Liver (tissue), 9 donors: ENCODE data around the gene ERC1. TPM values are rescaled to one million over a fixed set of nuclear protein-coding genes. Genes with fewer than 3 reads are reported as not detected.

Experiments used
- DNase-seq: peaks from one replicate; pipeline ENCODE4 v3.0.0-alpha.2; 2017; ENCODE audit warnings: low spot score
- H3K27ac ChIP-seq, 2 donors: one replicate each; pipeline ENCODE4 v1.7.0; 2013; ENCODE audit warnings: inconsistent platforms in 2 of 2, low read length in 2 of 2, control low read depth in 1 of 2, low read depth in 1 of 2, mild to moderate bottlenecking in 1 of 2
- H3K27me3 ChIP-seq, 4 donors: one replicate each; pipeline versions ENCODE4 v1.6.1 to v1.7.0; 2013; ENCODE audit warnings: low read length in 3 of 4, inconsistent platforms in 1 of 4, mild to moderate bottlenecking in 1 of 4, moderate library complexity in 1 of 4; ENCODE audit not compliant: control insufficient read depth in 4 of 4, insufficient read depth in 4 of 4
- H3K36me3 ChIP-seq, 4 donors: one replicate each; pipeline versions ENCODE4 v1.6.1 to v1.7.0; 2013; ENCODE audit warnings: low read length in 3 of 4, mild to moderate bottlenecking in 3 of 4, low read depth in 1 of 4, moderate library complexity in 1 of 4; ENCODE audit not compliant: control insufficient read depth in 4 of 4, insufficient read depth in 3 of 4
- H3K4me1 ChIP-seq, 4 donors: one replicate each; pipeline versions ENCODE4 v1.6.1 to v1.7.0; 2013; ENCODE audit warnings: low read length in 3 of 4, mild to moderate bottlenecking in 3 of 4, moderate library complexity in 1 of 4; ENCODE audit not compliant: control insufficient read depth in 4 of 4, insufficient read depth in 4 of 4
- H3K4me3 ChIP-seq, 3 donors: one replicate each; pipeline versions ENCODE4 v1.6.1 to v1.7.0; 2013; ENCODE audit warnings: low read length in 3 of 3, control low read depth in 1 of 3, low read depth in 1 of 3, mild to moderate bottlenecking in 1 of 3
- H3K9ac ChIP-seq, 2 donors: one replicate each; pipeline ENCODE4 v1.7.0; 2013; ENCODE audit warnings: low read length in 2 of 2, mild to moderate bottlenecking in 2 of 2, moderate library complexity in 2 of 2, control low read depth in 1 of 2, low read depth in 1 of 2
- H3K9me3 ChIP-seq, 4 donors: one replicate each; pipeline versions ENCODE4 v1.6.1 to v1.7.0; 2013; ENCODE audit warnings: low read length in 3 of 4; ENCODE audit not compliant: control insufficient read depth in 4 of 4
- CTCF ChIP-seq: fragments of 150-350 bp; IDR thresholded peaks from 2 replicates; pipeline ENCODE4 v1.5.1; 2017; ENCODE audit warnings: improper control_type of control experiment, low read depth, low read length; ENCODE audit not compliant: missing input control
- EGR1 ChIP-seq, 2 donors: IDR thresholded peaks; 2 replicates each; pipeline ENCODE4 v1.6.1; 2016 to 2018; ENCODE audit warnings: antibody characterized with exemption in 2 of 2, low read depth in 2 of 2
- FOXA2 ChIP-seq: IDR thresholded peaks from 2 replicates; pipeline ENCODE4 v1.6.1; 2016; ENCODE audit warnings: antibody characterized with exemption
- GABPA ChIP-seq, 2 donors: IDR thresholded peaks in 1 of 2; conservative IDR thresholded peaks in 1 of 2; 2 replicates each; pipeline ENCODE4 v1.6.1; 2016; ENCODE audit warnings: antibody characterized with exemption in 2 of 2, mild to moderate bottlenecking in 1 of 2, moderate library complexity in 1 of 2
- HNF4A ChIP-seq, 2 donors: conservative IDR thresholded peaks; 2 replicates each; pipeline ENCODE4 v1.6.1; 2016; ENCODE audit warnings: antibody characterized with exemption in 2 of 2, mild to moderate bottlenecking in 2 of 2
- HNF4G ChIP-seq: IDR thresholded peaks from 2 replicates; pipeline ENCODE4 v1.6.1; 2016; ENCODE audit warnings: antibody characterized with exemption
- JUND ChIP-seq, 2 donors: IDR thresholded peaks; 2 replicates each; pipeline ENCODE4 v1.6.1; 2016; ENCODE audit warnings: antibody characterized with exemption in 2 of 2
- MAX ChIP-seq: IDR thresholded peaks from 2 replicates; pipeline ENCODE4 v1.6.1; 2016; ENCODE audit warnings: antibody characterized with exemption
- NR2F2 ChIP-seq: IDR thresholded peaks from 2 replicates; pipeline ENCODE4 v1.6.1; 2016; ENCODE audit warnings: antibody characterized with exemption
- RAD21 ChIP-seq, 2 donors: IDR thresholded peaks; 2 replicates each; pipeline ENCODE4 v1.6.1; 2016; ENCODE audit warnings: antibody characterized with exemption in 2 of 2, mild to moderate bottlenecking in 2 of 2
- RXRA ChIP-seq, 2 donors: IDR thresholded peaks; 2 replicates each; pipeline ENCODE4 v1.6.1; 2017 to 2018; ENCODE audit warnings: antibody characterized with exemption in 2 of 2, mild to moderate bottlenecking in 1 of 2
- SP1 ChIP-seq: IDR thresholded peaks from 2 replicates; pipeline ENCODE4 v1.6.1; 2018; ENCODE audit warnings: antibody characterized with exemption, mild to moderate bottlenecking
- TAF1 ChIP-seq: conservative IDR thresholded peaks from 2 replicates; pipeline ENCODE4 v1.6.1; 2016; ENCODE audit warnings: antibody characterized with exemption, mild to moderate bottlenecking
- YY1 ChIP-seq: IDR thresholded peaks from 2 replicates; pipeline ENCODE4 v1.6.1; 2016; ENCODE audit warnings: antibody characterized with exemption, mild to moderate bottlenecking
- ZBTB33 ChIP-seq: IDR thresholded peaks from 2 replicates; pipeline ENCODE4 v1.6.1; 2016; ENCODE audit warnings: antibody characterized with exemption
- WGBS: extraction: QIAGEN DNeasy Blood & Tissue Kit; methylation state at CpG from one replicate; pipeline ENCODE4 v1.1.7; 2013; 5-methylcytosine and 5-hydroxymethylcytosine counted together
- polyA plus RNA-seq, 2 donors: library from polyadenylated mRNA; stranded (reverse) in 1 of 2; unstranded in 1 of 2; fragments of 200-250 nt in 1 of 2; fragments of >200 nt in 1 of 2; fragmentation: Nextera tagmentation in 1 of 2; extraction: Ambion mirVana in 1 of 2; gene quantifications; one replicate each; pipeline versions ENCODE4 v1.2.1 to v1.2.3, GENCODE V29; 2013 to 2015
- total RNA-seq, 2 donors: library from RNA; depleted of rRNA; stranded (reverse); fragments of >200 nt; gene quantifications; one replicate each; pipeline ENCODE4 v1.2.3, GENCODE V29; 2014
- TF ChIP-seq, protein P1 (sequence below): IDR thresholded peaks from 2 replicates; pipeline ENCODE4 v1.6.1; 2016; ENCODE audit warnings: antibody characterized with exemption, mild to moderate bottlenecking
- donor health status: healthy.
- donor health status: healthy.
- donor health status: healthy.
- donor health status: healthy.
- donor health status: healthy.

ERC1 gene
- total and polyA plus RNA-seq, 4 donors, result 6.2 to 50.2 (median 10.3) TPM

DNA sequence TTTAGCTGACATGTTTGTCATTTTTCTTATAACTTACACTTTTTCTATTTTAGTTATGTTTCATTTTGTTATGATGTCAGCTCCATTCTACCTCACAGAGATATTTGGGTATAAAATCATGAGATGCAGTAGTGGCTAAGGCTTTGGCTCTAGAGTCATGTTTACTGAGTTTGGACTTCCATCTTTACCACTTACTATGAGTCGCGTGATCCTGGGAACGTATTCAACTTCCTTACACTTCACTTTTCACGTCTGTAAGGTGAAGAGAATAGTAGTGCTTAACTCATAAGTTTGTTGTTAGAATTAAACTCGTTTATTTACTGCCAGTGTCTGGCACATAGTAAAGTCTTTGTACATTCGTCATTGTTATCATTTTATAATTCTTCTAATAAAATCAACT lies 126.3 kb downstream of the ERC1 start:
- Histone ChIP-seq H3K4me1 (no peaks in the 10 kb centered on the region), H3K27me3 (no peaks in the 10 kb centered on the region), H3K27ac (no peak overlapping the region), H3K36me3 (peaks cover 0 to 3% (median 0%) of the 10 kb centered on the region in 4 donors), H3K9ac (no peak overlapping the region), H3K9me3 (no peaks in the 10 kb centered on the region), H3K4me3 (no peak overlapping the region)
- WGBS, result 78% methylated on average over 6 of the region's 6 CpGs
- no peak for DNase-seq
- TF ChIP-seq MAX (no peak), JUND (IDR thresholded peaks at IDR 0.05) (no peak), GABPA (IDR thresholded peaks at IDR 0.05 in 1 of 2, conservative IDR thresholded peaks at IDR 0.05 in 1 of 2) (no peak), TAF1 (no peak), YY1 (no peak), NR2F2 (no peak), HNF4A (conservative IDR thresholded peaks at IDR 0.05) (no peak)

- no peaks in the 10 kb centered on the region for H3K4me1 ChIP-seq
- H3K27ac ChIP-seq, result no peak overlapping the region
- no peaks in the 10 kb centered on the region for H3K9me3 ChIP-seq
- no peak overlapping the region for H3K4me3 ChIP-seq
- TF ChIP-seq EGR1 (IDR thresholded peaks at IDR 0.05; ENCODE audit: low read depth in 2 of 2), result no peak
- TF ChIP-seq RAD21 (IDR thresholded peaks at IDR 0.05), result peak; percentile 98 to 99
- TF ChIP-seq CTCF, result peak; percentile 94
- TF ChIP-seq SP1, result no peak
- TF ChIP-seq FOXA2, result no peak
- no peak for TF ChIP-seq HNF4G
- peaks cover 0 to 2% (median 0%) of the 10 kb centered on the region in 4 donors for H3K36me3 ChIP-seq
- no peaks in the 10 kb centered on the region for H3K27me3 ChIP-seq
- no peak overlapping the region for H3K9ac ChIP-seq
- peak; percentile 73 for DNase-seq
- 24% methylated on average over 5 of the region's 5 CpGs for WGBS
These were observed 127.0 kb downstream of the ERC1 start for GRCh38 chr12:1117970-1118563.

- H3K4me3 ChIP-seq, result no peak overlapping the region
- DNase-seq, result no peak
- H3K27ac ChIP-seq, result no peak overlapping the region
- no peaks in the 10 kb centered on the region for H3K9me3 ChIP-seq
- TF ChIP-seq EGR1 (IDR thresholded peaks at IDR 0.05; ENCODE audit: low read depth in 2 of 2), result no peak
- TF ChIP-seq GABPA (IDR thresholded peaks at IDR 0.05 in 1 of 2, conservative IDR thresholded peaks at IDR 0.05 in 1 of 2), result no peak
- TF ChIP-seq, protein P1, sequence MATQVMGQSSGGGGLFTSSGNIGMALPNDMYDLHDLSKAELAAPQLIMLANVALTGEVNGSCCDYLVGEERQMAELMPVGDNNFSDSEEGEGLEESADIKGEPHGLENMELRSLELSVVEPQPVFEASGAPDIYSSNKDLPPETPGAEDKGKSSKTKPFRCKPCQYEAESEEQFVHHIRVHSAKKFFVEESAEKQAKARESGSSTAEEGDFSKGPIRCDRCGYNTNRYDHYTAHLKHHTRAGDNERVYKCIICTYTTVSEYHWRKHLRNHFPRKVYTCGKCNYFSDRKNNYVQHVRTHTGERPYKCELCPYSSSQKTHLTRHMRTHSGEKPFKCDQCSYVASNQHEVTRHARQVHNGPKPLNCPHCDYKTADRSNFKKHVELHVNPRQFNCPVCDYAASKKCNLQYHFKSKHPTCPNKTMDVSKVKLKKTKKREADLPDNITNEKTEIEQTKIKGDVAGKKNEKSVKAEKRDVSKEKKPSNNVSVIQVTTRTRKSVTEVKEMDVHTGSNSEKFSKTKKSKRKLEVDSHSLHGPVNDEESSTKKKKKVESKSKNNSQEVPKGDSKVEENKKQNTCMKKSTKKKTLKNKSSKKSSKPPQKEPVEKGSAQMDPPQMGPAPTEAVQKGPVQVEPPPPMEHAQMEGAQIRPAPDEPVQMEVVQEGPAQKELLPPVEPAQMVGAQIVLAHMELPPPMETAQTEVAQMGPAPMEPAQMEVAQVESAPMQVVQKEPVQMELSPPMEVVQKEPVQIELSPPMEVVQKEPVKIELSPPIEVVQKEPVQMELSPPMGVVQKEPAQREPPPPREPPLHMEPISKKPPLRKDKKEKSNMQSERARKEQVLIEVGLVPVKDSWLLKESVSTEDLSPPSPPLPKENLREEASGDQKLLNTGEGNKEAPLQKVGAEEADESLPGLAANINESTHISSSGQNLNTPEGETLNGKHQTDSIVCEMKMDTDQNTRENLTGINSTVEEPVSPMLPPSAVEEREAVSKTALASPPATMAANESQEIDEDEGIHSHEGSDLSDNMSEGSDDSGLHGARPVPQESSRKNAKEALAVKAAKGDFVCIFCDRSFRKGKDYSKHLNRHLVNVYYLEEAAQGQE, result no peak
- TF ChIP-seq JUND (IDR thresholded peaks at IDR 0.05), result no peak
- TF ChIP-seq HNF4G, result no peak
- no peak for TF ChIP-seq RXRA (IDR thresholded peaks at IDR 0.05)
- TF ChIP-seq ZBTB33, result no peak
- TF ChIP-seq CTCF, result no peak
- no peaks in the 10 kb centered on the region for H3K27me3 ChIP-seq
- no peak overlapping the region for H3K9ac ChIP-seq
- H3K36me3 ChIP-seq, result no peaks in the 10 kb centered on the region
- 74% methylated on average over 3 of the region's 3 CpGs for WGBS
- no peaks in the 10 kb centered on the region for H3K4me1 ChIP-seq
These were observed 131.8 kb downstream of the ERC1 start for GRCh38 chr12:1122786-1123185.
